Measurements from ENCODE around the gene ACACA.

The ACACA gene

DNA sequence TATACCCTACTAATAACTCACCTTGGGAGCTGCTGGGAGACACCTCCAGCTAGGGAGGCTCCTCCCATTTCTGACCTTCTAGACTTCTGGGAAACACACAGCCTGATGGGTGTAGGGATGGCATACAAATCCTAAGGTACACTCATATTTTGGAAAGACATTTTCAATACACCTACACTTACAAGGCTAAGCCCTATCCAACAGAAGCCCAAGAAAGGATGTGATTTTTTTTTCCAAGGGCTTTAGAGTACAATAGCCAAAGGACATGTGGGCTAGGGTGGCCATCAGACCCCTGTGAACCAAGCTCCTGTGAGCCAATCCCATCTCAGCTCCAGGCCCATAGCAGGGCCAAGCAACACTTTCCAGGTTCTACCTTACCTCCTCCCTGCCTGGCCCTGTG lies 313.9 kb downstream of the ACACA start:
- Histone ChIP-seq H4K20me1 (ENCODE audit: control insufficient read depth, insufficient read depth, low read depth, low read length) (no peaks in the 10 kb centered on the region), H3K4me3 (ENCODE audit: low read length) (no peak overlapping the region), H3K79me2 (ENCODE audit: control insufficient read depth, low read length) (no peaks in the 10 kb centered on the region), H3K4me1 (ENCODE audit: control insufficient read depth, low read length) (no peaks in the 10 kb centered on the region), H3K27ac (ENCODE audit: low read depth, low read length) (no peak overlapping the region), H3K9me2 (replicated peaks; ENCODE audit: control insufficient read depth, low read length) (no peaks in the 10 kb centered on the region), H3K27me3 (ENCODE audit: control insufficient read depth, low read length) (no peaks in the 10 kb centered on the region), H3K36me3 (ENCODE audit: control insufficient read depth, low read length) (peaks cover 96% of the 10 kb centered on the region), H3K4me2 (ENCODE audit: low read length) (no peak overlapping the region), H3F3A (ENCODE audit: control insufficient read depth, insufficient read depth) (no peaks in the 10 kb centered on the region), H3K9me3 (ENCODE audit: control insufficient read depth, insufficient read depth, low read length) (no peaks in the 10 kb centered on the region)
- TF ChIP-seq EZH2phosphoT487 (IDR thresholded peaks at IDR 0.05; ENCODE audit: borderline replicate concordance, low read length) = no peak
- TF ChIP-seq, protein P1, sequence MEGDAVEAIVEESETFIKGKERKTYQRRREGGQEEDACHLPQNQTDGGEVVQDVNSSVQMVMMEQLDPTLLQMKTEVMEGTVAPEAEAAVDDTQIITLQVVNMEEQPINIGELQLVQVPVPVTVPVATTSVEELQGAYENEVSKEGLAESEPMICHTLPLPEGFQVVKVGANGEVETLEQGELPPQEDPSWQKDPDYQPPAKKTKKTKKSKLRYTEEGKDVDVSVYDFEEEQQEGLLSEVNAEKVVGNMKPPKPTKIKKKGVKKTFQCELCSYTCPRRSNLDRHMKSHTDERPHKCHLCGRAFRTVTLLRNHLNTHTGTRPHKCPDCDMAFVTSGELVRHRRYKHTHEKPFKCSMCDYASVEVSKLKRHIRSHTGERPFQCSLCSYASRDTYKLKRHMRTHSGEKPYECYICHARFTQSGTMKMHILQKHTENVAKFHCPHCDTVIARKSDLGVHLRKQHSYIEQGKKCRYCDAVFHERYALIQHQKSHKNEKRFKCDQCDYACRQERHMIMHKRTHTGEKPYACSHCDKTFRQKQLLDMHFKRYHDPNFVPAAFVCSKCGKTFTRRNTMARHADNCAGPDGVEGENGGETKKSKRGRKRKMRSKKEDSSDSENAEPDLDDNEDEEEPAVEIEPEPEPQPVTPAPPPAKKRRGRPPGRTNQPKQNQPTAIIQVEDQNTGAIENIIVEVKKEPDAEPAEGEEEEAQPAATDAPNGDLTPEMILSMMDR (IDR thresholded peaks at IDR 0.05; ENCODE audit: low read depth, low read length, poor library complexity, severe bottlenecking) = no peak

DNA sequence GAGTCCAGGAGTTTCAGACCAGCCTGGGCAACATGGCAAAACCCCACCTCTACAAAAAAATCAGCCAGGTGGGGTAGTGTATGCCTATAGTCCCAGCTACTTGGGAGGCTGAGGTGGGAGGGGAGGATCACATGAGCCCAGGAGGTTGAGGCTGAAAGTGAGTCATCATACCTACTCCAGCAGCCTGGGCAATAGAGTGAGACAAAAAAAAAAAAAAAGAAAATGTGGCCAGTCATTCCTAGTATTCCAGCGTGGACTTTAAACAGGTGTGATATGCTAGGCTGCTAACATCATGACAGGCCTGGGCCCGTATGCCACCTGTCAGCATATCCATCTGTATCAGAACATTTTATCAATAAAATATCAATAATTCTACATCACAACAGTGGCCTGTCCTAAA lies 314.6 kb downstream of the ACACA start:
- Histone ChIP-seq H3K9me3 (ENCODE audit: control insufficient read depth, insufficient read depth, low read length) (no peaks in the 10 kb centered on the region), H3K27me3 (ENCODE audit: control insufficient read depth, low read length) (no peaks in the 10 kb centered on the region), H3F3A (ENCODE audit: control insufficient read depth, insufficient read depth) (no peaks in the 10 kb centered on the region), H3K36me3 (ENCODE audit: control insufficient read depth, low read length) (peaks cover 96% of the 10 kb centered on the region), H3K4me3 (ENCODE audit: low read length) (no peak overlapping the region), H4K20me1 (ENCODE audit: control insufficient read depth, insufficient read depth, low read depth, low read length) (no peaks in the 10 kb centered on the region), H3K4me2 (ENCODE audit: low read length) (no peak overlapping the region), H3K4me1 (ENCODE audit: control insufficient read depth, low read length) (no peaks in the 10 kb centered on the region), H3K9me2 (replicated peaks; ENCODE audit: control insufficient read depth, low read length) (no peaks in the 10 kb centered on the region), H3K79me2 (ENCODE audit: control insufficient read depth, low read length) (no peaks in the 10 kb centered on the region), H3K27ac (ENCODE audit: low read depth, low read length) (no peak overlapping the region)
- TF ChIP-seq EZH2phosphoT487 (IDR thresholded peaks at IDR 0.05; ENCODE audit: borderline replicate concordance, low read length) = no peak
- TF ChIP-seq, protein P1 (IDR thresholded peaks at IDR 0.05; ENCODE audit: low read depth, low read length, poor library complexity, severe bottlenecking) = no peak

DNA sequence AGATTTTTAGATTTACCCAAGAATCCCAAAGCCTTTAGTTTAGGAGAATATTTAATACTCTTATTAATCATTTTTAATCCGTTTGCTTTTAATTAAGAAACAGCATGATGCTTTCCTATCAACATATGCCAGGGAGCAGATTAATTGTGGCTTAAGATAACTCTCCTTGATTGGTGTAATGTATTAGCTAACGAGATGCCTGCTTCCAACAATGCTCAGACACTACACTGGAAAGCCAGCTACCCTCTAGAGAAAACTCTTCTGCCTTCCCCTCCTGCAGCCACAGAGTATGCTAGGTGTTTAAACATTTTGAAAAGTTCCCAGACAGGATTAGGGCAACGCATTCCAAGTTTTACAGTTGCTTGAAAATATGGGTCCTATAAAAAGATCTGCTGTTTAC lies 315.7 kb downstream of the ACACA start:
- H3K36me3 ChIP-seq (ENCODE audit: control insufficient read depth, low read length) = peaks cover 96% of the 10 kb centered on the region
- H3K9me3 ChIP-seq (ENCODE audit: control insufficient read depth, insufficient read depth, low read length) = no peaks in the 10 kb centered on the region
- H3K4me1 ChIP-seq (ENCODE audit: control insufficient read depth, low read length) = no peaks in the 10 kb centered on the region
- H3K27ac ChIP-seq (ENCODE audit: low read depth, low read length) = no peak overlapping the region
- H3K79me2 ChIP-seq (ENCODE audit: control insufficient read depth, low read length) = no peaks in the 10 kb centered on the region
- TF ChIP-seq EZH2phosphoT487 (IDR thresholded peaks at IDR 0.05; ENCODE audit: borderline replicate concordance, low read length) = no peak
- TF ChIP-seq, protein P1 (IDR thresholded peaks at IDR 0.05; ENCODE audit: low read depth, low read length, poor library complexity, severe bottlenecking) = no peak
- H3K4me3 ChIP-seq (ENCODE audit: low read length) = no peak overlapping the region
- H3K27me3 ChIP-seq (ENCODE audit: control insufficient read depth, low read length) = no peaks in the 10 kb centered on the region
- peaks cover 3% of the 10 kb centered on the region; the same call in 1 of the 2 replicates for H4K20me1 ChIP-seq (ENCODE audit: control insufficient read depth, insufficient read depth, low read depth, low read length)
- no peaks in the 10 kb centered on the region for H3K9me2 ChIP-seq (replicated peaks; ENCODE audit: control insufficient read depth, low read length)
- H3K4me2 ChIP-seq (ENCODE audit: low read length) = no peak overlapping the region
- no peaks in the 10 kb centered on the region for H3F3A ChIP-seq (ENCODE audit: control insufficient read depth, insufficient read depth)

Data from DOHH2 (cell line).